ENCODE measurements around the gene SDK2.

- TF ChIP-seq CTCF (IDR thresholded peaks at IDR 0.05) (no peak), POLR2A (IDR thresholded peaks at IDR 0.05) (no peak)
Measured at GRCh38 chr17:73410586-73411312, 233.5 kb downstream of the SDK2 start.

Measured in thyroid gland (tissue), 4 donors.